Measurements from ENCODE around the gene WNT9A.

WNT9A gene

GRCh38 chr1:227954163-227954850, 6.6 kb upstream of the WNT9A start:
- no peak for DNase-seq (ENCODE audit: low read depth, low spot score)
- ChIA-PET POLR2A (interaction anchor here (1.0 to 1.1 kb wide), 2 partner anchors 179 to 192 kb away, joined by 3 read pairs; no protein-coding TSS in a partner anchor), CTCF (interaction anchor here (1.0 to 5.9 kb wide), 15 partner anchors 8 to 506 kb away, joined by 3 to 61 read pairs (median 5); no protein-coding TSS in a partner anchor)
- no peak overlapping the region for H3K4me3 ChIP-seq (ENCODE audit: low read depth, low read length)
- TF ChIP-seq CTCF (IDR thresholded peaks at IDR 0.05; ENCODE audit: insufficient read depth, low read length, missing control alignments), result no peak

- H3K4me3 ChIP-seq (ENCODE audit: low read depth, low read length), result no peak overlapping the region
- POLR2A ChIA-PET, result interaction anchor here (0.6 to 1.1 kb wide), 3 partner anchors 178 to 223 kb away, joined by 3 to 5 read pairs (median 3); no protein-coding TSS in a partner anchor
- CTCF ChIA-PET, result interaction anchor here (0.8 to 5.9 kb wide), 13 partner anchors 34 to 841 kb away, joined by 3 to 61 read pairs (median 5); no protein-coding TSS in a partner anchor
These were observed 5.3 kb upstream of the WNT9A start for GRCh38 chr1:227953022-227953412.

GRCh38 chr1:227952374-227953021, 4.8 kb upstream of the WNT9A start:
- no peak for DNase-seq (ENCODE audit: low read depth, low spot score)
- ChIA-PET CTCF (interaction anchor here (0.6 to 5.9 kb wide), 6 partner anchors 9 to 409 kb away, joined by 3 to 61 read pairs (median 4); no protein-coding TSS in a partner anchor), POLR2A (interaction anchor here (0.6 kb wide), 1 partner anchor 222 kb away, joined by 5 read pairs; no protein-coding TSS in a partner anchor)
- H3K4me3 ChIP-seq (ENCODE audit: low read depth, low read length), result no peak overlapping the region
- no peak for TF ChIP-seq CTCF (IDR thresholded peaks at IDR 0.05; ENCODE audit: insufficient read depth, low read length, missing control alignments)

More at GRCh38 chr1:227953022-227953412, 5.3 kb upstream of the WNT9A start:
- TF ChIP-seq CTCF (IDR thresholded peaks at IDR 0.05; ENCODE audit: insufficient read depth, low read length, missing control alignments), result no peak
- no peak for DNase-seq (ENCODE audit: low read depth, low spot score)

- ChIA-PET CTCF (interaction anchor here (0.6 to 5.9 kb wide), 6 partner anchors 10 to 409 kb away, joined by 3 to 61 read pairs (median 4); no protein-coding TSS in a partner anchor), POLR2A (interaction anchor here (0.7 kb wide), 1 partner anchor 191 kb away, joined by 3 read pairs; no protein-coding TSS in a partner anchor)
- no peak overlapping the region for H3K4me3 ChIP-seq (ENCODE audit: low read depth, low read length)
- no peak for DNase-seq (ENCODE audit: low read depth, low spot score)
- TF ChIP-seq CTCF (IDR thresholded peaks at IDR 0.05; ENCODE audit: insufficient read depth, low read length, missing control alignments), result no peak
These were observed 4.1 kb upstream of the WNT9A start for GRCh38 chr1:227951624-227952373.

- H3K4me3 ChIP-seq (ENCODE audit: low read depth, low read length), result no peak overlapping the region
- ChIA-PET CTCF (interaction anchor here (1.3 to 5.9 kb wide), 2 partner anchors 187 to 218 kb away, joined by 3 to 61 read pairs; no protein-coding TSS in a partner anchor), POLR2A (no interaction called here)
- TF ChIP-seq CTCF (IDR thresholded peaks at IDR 0.05; ENCODE audit: insufficient read depth, low read length, missing control alignments), result no peak
- DNase-seq (ENCODE audit: low read depth, low spot score), result no peak
These were observed 3.1 kb upstream of the WNT9A start for GRCh38 chr1:227950735-227951346.
